Stimulated activated CD8-positive, alpha-beta memory T cell treated with anti-CD3 and anti-CD28 coated beads, Interleukin-4, amount 100 ng/mL, for 4 hours (primary cell): ENCODE measurements around the gene KRTAP10-6.
"Not testable (repeated sequence)": the region's sequence is repeated elsewhere in the genome, so short reads cannot be mapped to it uniquely, and the experiment has no call there.

ENCODE experiments used
- DNase-seq, 2 donors: peaks; one replicate each; pipeline ENCODE4 v3.0.0-alpha.2; 2020; ENCODE audit warnings: low read depth in 2 of 2, low spot score in 1 of 2

The KRTAP10-6 gene

GRCh38 chr21:44579056-44579832, 13.1 kb downstream of the KRTAP10-6 start:
- no peak for DNase-seq

GRCh38 chr21:44578371-44579055, 13.8 kb downstream of the KRTAP10-6 start:
- DNase-seq: no peak

- DNase-seq: no peak
Observed at GRCh38 chr21:44576025-44576420, 16.3 kb downstream of the KRTAP10-6 start.

- DNase-seq: no peak
Observed at GRCh38 chr21:44575307-44576024, 16.8 kb downstream of the KRTAP10-6 start.

- no peak for DNase-seq
Observed at GRCh38 chr21:44574457-44575306, 17.6 kb downstream of the KRTAP10-6 start.

GRCh38 chr21:44573630-44574456, 18.5 kb downstream of the KRTAP10-6 start, which contains the start of gene KRTAP10-4:
KRTAP10-4 (plus strand) TSS chr21:44573729; CDS start chr21:44573759, 30 bp downstream.
- DNase-seq: not testable (repeated sequence)

GRCh38 chr21:44572959-44573583, 19.2 kb downstream of the KRTAP10-6 start:
- no peak for DNase-seq

GRCh38 chr21:44571844-44572782, 20.2 kb downstream of the KRTAP10-6 start:
- no peak for DNase-seq

- no peak for DNase-seq
Observed at GRCh38 chr21:44571296-44571695, 21.0 kb downstream of the KRTAP10-6 start.

GRCh38 chr21:44569861-44570517, 22.3 kb downstream of the KRTAP10-6 start:
- no peak for DNase-seq

- no peak for DNase-seq
Observed at GRCh38 chr21:44568667-44569556, 23.4 kb downstream of the KRTAP10-6 start.

GRCh38 chr21:44568261-44568660, 24.0 kb downstream of the KRTAP10-6 start:
- no peak for DNase-seq

GRCh38 chr21:44567481-44568171, 24.7 kb downstream of the KRTAP10-6 start:
- no peak for DNase-seq

- no peak for DNase-seq
Observed at GRCh38 chr21:44566403-44566802, 25.9 kb downstream of the KRTAP10-6 start.

- no peak for DNase-seq
Observed at GRCh38 chr21:44564886-44565598, 27.3 kb downstream of the KRTAP10-6 start.

- DNase-seq: no peak
Observed at GRCh38 chr21:44564099-44564498, 28.2 kb downstream of the KRTAP10-6 start.
